T-helper 17 cell (primary cell): ENCODE data around the gene B3GAT3. TPM values are rescaled to one million over a fixed set of nuclear protein-coding genes. Genes with fewer than 3 reads are reported as not detected.
"Not testable (repeated sequence)": the region's sequence is repeated elsewhere in the genome, so short reads cannot be mapped to it uniquely, and the experiment has no call there.

Source experiments
- ATAC-seq: fragments of 150-1000 bp; cut with Tn5 transposase; 2 replicates; pipeline ENCODE4 v1.10.0; 2021; ENCODE audit warnings: mild to moderate bottlenecking, moderate library complexity
- DNase-seq, 3 donors: peaks; one replicate each; pipeline versions ENCODE4 v3.0.0 to v3.0.0-alpha.2; 2020 to 2021
- H3K9me3 ChIP-seq: one replicate; pipeline ENCODE4 v1.7.0; 2013; ENCODE audit warnings: low read length, mild to moderate bottlenecking; ENCODE audit not compliant: control insufficient read depth, poor library complexity, severe bottlenecking
- H3K27ac Mint-ChIP-seq: one replicate; pipeline ENCODE4 v1.8.0; 2022; ENCODE audit warnings: mild to moderate bottlenecking, moderate library complexity, mixed read lengths
- H3K27me3 Mint-ChIP-seq: one replicate; pipeline ENCODE4 v1.8.0; 2022; ENCODE audit warnings: mixed read lengths
- H3K36me3 Mint-ChIP-seq: one replicate; pipeline ENCODE4 v1.8.0; 2022; ENCODE audit warnings: low read depth, mixed read lengths
- H3K4me1 Mint-ChIP-seq: one replicate; pipeline ENCODE4 v1.8.0; 2022; ENCODE audit warnings: mild to moderate bottlenecking, mixed read lengths
- H3K4me3 Mint-ChIP-seq: one replicate; pipeline ENCODE4 v1.8.0; 2022; ENCODE audit warnings: mild to moderate bottlenecking, moderate library complexity, mixed read lengths
- total RNA-seq, 4 donors: library from RNA in 2 of 4; stranded (reverse) in 2 of 4; gene quantifications; one replicate each; pipeline ENCODE4 v1.2.3 and lab custom pipeline; 2022 to 2026

Gene B3GAT3
- total RNA-seq, 2 donors from 2014 or later = 53.0 to 57.2 TPM

- DNase-seq = no peak
- H3K4me1 Mint-ChIP-seq = peaks cover 33% of the 10 kb centered on the region
- no peak for ATAC-seq
- peak overlapping the region; percentile 95 for H3K27ac Mint-ChIP-seq
- no peaks in the 10 kb centered on the region for H3K9me3 ChIP-seq
- no peaks in the 10 kb centered on the region for H3K27me3 Mint-ChIP-seq
- H3K36me3 Mint-ChIP-seq = peaks cover 2% of the 10 kb centered on the region
- H3K4me3 Mint-ChIP-seq = peak overlapping the region; percentile 60
Measured at GRCh38 chr11:62592989-62593421, 28.8 kb downstream of the B3GAT3 start.

- Mint-ChIP-seq H3K4me1 (peaks cover 31% of the 10 kb centered on the region), H3K4me3 (peak overlapping the region; percentile 96), H3K27ac (peak overlapping the region; percentile 95), H3K27me3 (no peaks in the 10 kb centered on the region), H3K36me3 (peaks cover 2% of the 10 kb centered on the region)
- no peak for DNase-seq
- no peaks in the 10 kb centered on the region for H3K9me3 ChIP-seq
- ATAC-seq = no peak
Measured at GRCh38 chr11:62592146-62592815, 29.5 kb downstream of the B3GAT3 start.

GRCh38 chr11:62591448-62592145 is 30.2 kb downstream of the B3GAT3 start, which contains the start of gene TUT1:
TSS of gene TUT1 (minus strand) at chr11:62591523. CDS start at chr11:62591485, 38 bp downstream.
- Mint-ChIP-seq H3K4me3 (peak within 1 kb of the TSS; percentile 96), H3K36me3 (no peaks in the 10 kb centered on the region), H3K4me1 (peaks cover 29% of the 10 kb centered on the region), H3K27ac (peak within 1 kb of the TSS; percentile 95), H3K27me3 (no peaks in the 10 kb centered on the region)
- H3K9me3 ChIP-seq = no peaks in the 10 kb centered on the region
- DNase-seq (peak; percentile 80 to 93 (median 90)), ATAC-seq (peak; percentile 91)

GRCh38 chr11:62588966-62589637 is 32.7 kb downstream of the B3GAT3 start:
- DNase-seq (no peak), ATAC-seq (no peak)
- peaks cover 21% of the 10 kb centered on the region for H3K4me1 Mint-ChIP-seq
- no peaks in the 10 kb centered on the region for H3K36me3 Mint-ChIP-seq
- no peak overlapping the region for H3K4me3 Mint-ChIP-seq
- no peaks in the 10 kb centered on the region for H3K27me3 Mint-ChIP-seq
- no peaks in the 10 kb centered on the region for H3K9me3 ChIP-seq
- no peak overlapping the region for H3K27ac Mint-ChIP-seq

- not testable (repeated sequence) for H3K36me3 Mint-ChIP-seq, H3K4me3 Mint-ChIP-seq, H3K4me1 Mint-ChIP-seq
Measured at GRCh38 chr11:62585356-62585755, 36.4 kb downstream of the B3GAT3 start.

GRCh38 chr11:62581735-62582134 is 40.1 kb downstream of the B3GAT3 start:
- not testable (repeated sequence) for ATAC-seq, H3K27me3 Mint-ChIP-seq, H3K9me3 ChIP-seq, DNase-seq, H3K4me1 Mint-ChIP-seq, H3K4me3 Mint-ChIP-seq, H3K36me3 Mint-ChIP-seq, H3K27ac Mint-ChIP-seq

More at GRCh38 chr11:62585356-62585755, 36.4 kb downstream of the B3GAT3 start:
- H3K9me3 ChIP-seq, H3K27ac Mint-ChIP-seq, DNase-seq, H3K27me3 Mint-ChIP-seq, ATAC-seq: not testable (repeated sequence)

GRCh38 chr11:62580959-62581715 is 40.6 kb downstream of the B3GAT3 start:
- Mint-ChIP-seq H3K27ac (no peak overlapping the region), H3K4me1 (peaks cover 2% of the 10 kb centered on the region), H3K27me3 (no peaks in the 10 kb centered on the region), H3K36me3 (peaks cover 6% of the 10 kb centered on the region), H3K4me3 (no peak overlapping the region)
- H3K9me3 ChIP-seq = no peaks in the 10 kb centered on the region
- ATAC-seq (no peak), DNase-seq (no peak)

GRCh38 chr11:62579252-62579651 is 42.5 kb downstream of the B3GAT3 start:
- no peak for ATAC-seq
- DNase-seq = no peak
- H3K36me3 Mint-ChIP-seq = peaks cover 6% of the 10 kb centered on the region
- peaks cover 11% of the 10 kb centered on the region for H3K4me1 Mint-ChIP-seq
- no peak overlapping the region for H3K4me3 Mint-ChIP-seq
- H3K27ac Mint-ChIP-seq = no peak overlapping the region
- no peaks in the 10 kb centered on the region for H3K27me3 Mint-ChIP-seq
- H3K9me3 ChIP-seq = no peaks in the 10 kb centered on the region

- H3K4me3 Mint-ChIP-seq = no peak overlapping the region
- H3K36me3 Mint-ChIP-seq = peaks cover 7% of the 10 kb centered on the region
- no peaks in the 10 kb centered on the region for H3K9me3 ChIP-seq
- no peak overlapping the region for H3K27ac Mint-ChIP-seq
- ATAC-seq (no peak), DNase-seq (no peak)
- H3K27me3 Mint-ChIP-seq = no peaks in the 10 kb centered on the region
- H3K4me1 Mint-ChIP-seq = peaks cover 17% of the 10 kb centered on the region
Measured at GRCh38 chr11:62578541-62578940, 43.2 kb downstream of the B3GAT3 start.

GRCh38 chr11:62577046-62577714 is 44.6 kb downstream of the B3GAT3 start:
- DNase-seq = no peak
- H3K4me3 Mint-ChIP-seq = no peak overlapping the region
- H3K36me3 Mint-ChIP-seq = peaks cover 11% of the 10 kb centered on the region

GRCh38 chr11:62575837-62576236 is 45.9 kb downstream of the B3GAT3 start:
- H3K27me3 Mint-ChIP-seq = no peaks in the 10 kb centered on the region
- H3K4me1 Mint-ChIP-seq = peaks cover 41% of the 10 kb centered on the region
- peaks cover 16% of the 10 kb centered on the region for H3K36me3 Mint-ChIP-seq
- ATAC-seq = no peak
- H3K4me3 Mint-ChIP-seq = peak overlapping the region; percentile 99
- no peak for DNase-seq
- H3K27ac Mint-ChIP-seq = no peak overlapping the region
- no peaks in the 10 kb centered on the region for H3K9me3 ChIP-seq

More at GRCh38 chr11:62577046-62577714, 44.6 kb downstream of the B3GAT3 start:
- no peaks in the 10 kb centered on the region for H3K9me3 ChIP-seq
- H3K27ac Mint-ChIP-seq = no peak overlapping the region
- no peak for ATAC-seq
- peaks cover 29% of the 10 kb centered on the region for H3K4me1 Mint-ChIP-seq
- H3K27me3 Mint-ChIP-seq = no peaks in the 10 kb centered on the region

- Mint-ChIP-seq H3K4me1 (peaks cover 46% of the 10 kb centered on the region), H3K36me3 (peaks cover 17% of the 10 kb centered on the region)
- H3K9me3 ChIP-seq = no peaks in the 10 kb centered on the region
Measured at GRCh38 chr11:62575156-62575555, 46.6 kb downstream of the B3GAT3 start.

More at GRCh38 chr11:62575156-62575555, 46.6 kb downstream of the B3GAT3 start:
- Mint-ChIP-seq H3K4me3 (peak overlapping the region; percentile 99), H3K27me3 (no peaks in the 10 kb centered on the region), H3K27ac (peak overlapping the region; percentile 100)
- DNase-seq (no peak), ATAC-seq (no peak)
